Raji (cell line): ENCODE measurements around the gene DDX46.

Experiments
- POLR2A ChIP-seq: IDR thresholded peaks from 2 replicates; pipeline ENCODE4 v1.6.1; 2011; ENCODE audit warnings: low read depth, low read length, control low read depth; ENCODE audit not compliant: insufficient read depth

DDX46 gene

DNA sequence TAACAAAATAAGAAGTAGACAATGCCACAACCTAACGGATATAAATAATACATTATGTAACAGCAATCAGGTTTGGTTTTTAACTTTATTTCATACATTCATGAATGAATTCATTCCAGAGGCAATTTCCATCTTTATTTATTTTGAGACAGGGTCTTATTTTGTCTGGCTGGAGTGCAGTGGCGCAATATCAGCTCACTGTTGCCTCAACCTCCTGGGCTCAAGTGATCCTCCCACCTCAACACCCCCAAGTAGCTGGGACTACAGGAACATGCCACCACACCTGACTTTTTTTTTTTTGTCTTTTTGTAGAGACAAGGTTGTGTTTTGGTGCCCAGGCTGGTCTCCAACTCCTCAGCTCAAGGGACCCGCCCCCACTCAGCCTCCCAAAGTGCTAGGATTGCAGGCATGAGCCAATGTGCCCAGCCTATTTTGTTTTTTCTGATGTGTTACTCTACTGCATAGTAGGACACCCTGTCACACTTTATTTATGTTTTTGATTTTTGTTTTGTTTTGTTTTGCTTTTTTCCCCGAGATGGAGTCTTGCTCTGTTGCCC lies 60.9 kb downstream of the DDX46 start:
- TF ChIP-seq POLR2A, result no peak

DNA sequence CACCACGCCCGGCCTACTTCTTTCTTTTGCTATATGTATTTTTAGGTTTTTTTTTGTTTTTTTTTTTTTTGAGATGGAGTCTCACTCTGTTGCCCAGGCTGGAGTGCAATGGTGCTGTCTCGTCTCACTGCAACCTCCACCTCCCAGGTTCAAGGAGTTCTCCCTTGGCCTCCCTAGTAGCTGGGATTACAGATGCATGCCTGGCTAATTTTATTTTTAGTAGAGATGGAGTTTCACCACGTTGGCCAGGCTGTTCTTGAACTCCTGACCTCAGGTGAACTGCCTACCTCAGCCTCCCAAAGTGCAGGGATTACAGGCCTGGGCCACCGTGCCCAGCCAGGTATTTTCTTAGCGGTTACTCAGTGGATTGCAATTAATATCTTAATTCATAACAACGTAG lies 63.3 kb downstream of the DDX46 start:
- no peak for TF ChIP-seq POLR2A

DNA sequence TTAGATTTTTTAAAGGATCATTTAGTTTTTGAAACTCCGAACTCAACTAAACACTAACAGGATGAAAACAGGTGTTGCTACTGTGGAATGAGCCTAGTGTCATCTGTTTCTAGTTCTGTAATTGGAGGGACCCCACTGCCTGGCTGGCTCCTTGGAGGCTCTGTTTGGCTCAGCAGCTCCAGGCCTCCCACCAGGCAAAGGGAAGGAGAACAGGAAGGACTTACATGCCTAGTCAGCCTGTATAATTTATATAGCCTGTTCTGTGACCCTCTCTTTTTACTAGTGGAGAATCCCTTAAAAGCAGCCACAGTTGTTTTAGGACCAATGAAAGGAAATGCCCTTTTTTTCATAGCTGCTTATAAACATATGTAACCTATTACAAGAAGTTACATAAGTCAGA lies 66.1 kb downstream of the DDX46 start:
- no peak for TF ChIP-seq POLR2A

DNA sequence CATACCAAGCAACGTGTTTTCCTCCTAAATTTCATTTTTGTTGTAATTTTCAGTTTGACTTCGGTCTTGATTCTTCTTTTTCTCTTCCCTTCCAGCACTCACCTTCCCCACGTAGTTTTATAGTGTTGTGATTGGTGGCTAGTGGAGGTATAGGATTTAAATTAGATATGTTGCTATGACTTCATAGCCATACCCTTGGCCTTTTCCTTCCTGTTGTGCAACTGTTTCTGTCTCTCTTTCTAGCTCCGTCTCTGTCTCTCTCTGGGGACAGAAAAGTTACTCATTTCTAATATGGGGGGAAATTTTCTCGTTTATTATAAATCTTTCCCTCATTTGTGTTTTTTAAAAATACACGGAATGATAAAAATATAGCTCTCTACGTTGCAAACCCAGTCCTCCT lies 66.6 kb downstream of the DDX46 start:
- TF ChIP-seq POLR2A, result no peak

DNA sequence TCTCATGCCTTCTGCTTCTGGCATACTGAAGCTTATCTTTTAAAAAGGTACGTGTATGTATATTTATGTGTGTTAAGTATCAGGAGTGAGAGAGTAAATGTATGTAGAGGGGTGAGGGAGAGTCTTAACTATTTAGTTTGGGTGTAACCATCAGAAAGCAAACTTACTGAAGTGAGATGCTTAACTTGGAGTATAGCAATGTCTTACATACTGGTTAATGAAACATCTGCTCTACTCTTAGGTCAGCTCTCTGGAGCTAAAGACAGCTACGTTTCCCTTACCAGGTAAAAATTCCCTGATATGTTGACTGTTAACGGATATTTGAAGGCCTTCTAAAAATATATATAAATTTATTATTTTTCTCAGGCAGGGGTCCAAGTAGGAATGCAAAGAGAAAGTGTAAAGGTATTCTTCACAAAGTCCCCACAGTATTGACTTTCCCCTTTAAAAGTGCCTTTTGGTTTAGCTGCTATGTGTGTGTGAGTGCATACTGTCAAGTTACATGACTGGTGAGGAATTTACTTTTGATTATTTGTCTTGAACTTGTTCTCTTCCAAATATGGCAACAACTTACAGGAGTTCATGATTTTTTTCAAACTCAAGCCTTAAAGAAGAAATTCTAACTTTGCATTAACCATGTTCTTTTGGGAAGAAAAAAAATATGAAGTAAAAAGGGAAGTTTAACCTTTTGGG lies 74.9 kb downstream of the DDX46 start:
- TF ChIP-seq POLR2A, result no peak

DNA sequence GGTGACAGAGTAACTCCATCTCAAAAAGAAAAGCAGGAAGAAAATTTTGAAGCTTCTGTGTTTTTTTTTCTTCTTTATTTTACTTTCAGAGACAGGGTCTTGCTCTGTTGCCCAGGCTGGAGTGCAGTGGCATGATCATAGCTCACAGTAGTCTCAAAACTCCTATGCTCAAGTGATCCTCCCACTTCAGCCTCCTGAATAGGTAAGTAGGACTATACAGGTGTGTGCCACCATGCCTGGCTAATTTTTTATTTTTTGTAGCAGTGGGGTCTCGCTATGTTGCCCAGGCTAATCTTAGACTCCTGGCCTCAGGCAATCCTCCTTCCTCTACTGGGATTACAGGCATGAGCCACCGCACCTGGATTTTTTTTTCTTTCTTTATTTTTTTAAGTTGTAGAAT lies 77.0 kb downstream of the DDX46 start:
- TF ChIP-seq POLR2A, result no peak

DNA sequence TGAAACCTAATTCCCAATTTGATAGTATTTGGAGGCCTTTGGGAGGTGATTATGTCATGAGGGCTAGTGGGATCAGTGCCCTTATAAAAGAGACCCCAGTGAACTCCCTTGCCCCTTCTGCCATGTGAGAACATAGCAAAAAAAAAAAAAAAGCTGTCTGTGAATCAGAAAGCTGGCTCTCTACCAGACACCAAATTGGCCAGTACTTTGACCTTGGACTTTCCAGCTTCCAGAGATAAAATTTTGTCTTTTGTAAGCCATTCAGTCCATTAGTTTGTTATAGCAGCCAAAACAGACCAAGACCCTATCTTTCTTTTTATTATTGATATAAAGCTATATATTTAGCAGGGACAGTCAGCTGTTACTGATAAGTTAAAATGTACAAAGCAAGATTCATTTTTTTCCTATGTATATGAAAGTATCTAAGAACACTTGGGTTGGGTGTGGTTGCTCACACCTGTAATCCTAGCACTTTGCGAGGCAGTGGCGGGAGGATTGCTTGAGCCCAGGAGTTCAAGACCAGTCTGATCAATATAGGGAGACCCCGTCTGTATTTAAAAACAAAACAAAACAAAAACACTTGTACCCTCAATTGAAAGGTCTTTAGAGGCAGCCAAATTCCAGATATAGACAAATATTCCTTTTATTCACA lies 79.1 kb downstream of the DDX46 start:
- no peak for TF ChIP-seq POLR2A

DNA sequence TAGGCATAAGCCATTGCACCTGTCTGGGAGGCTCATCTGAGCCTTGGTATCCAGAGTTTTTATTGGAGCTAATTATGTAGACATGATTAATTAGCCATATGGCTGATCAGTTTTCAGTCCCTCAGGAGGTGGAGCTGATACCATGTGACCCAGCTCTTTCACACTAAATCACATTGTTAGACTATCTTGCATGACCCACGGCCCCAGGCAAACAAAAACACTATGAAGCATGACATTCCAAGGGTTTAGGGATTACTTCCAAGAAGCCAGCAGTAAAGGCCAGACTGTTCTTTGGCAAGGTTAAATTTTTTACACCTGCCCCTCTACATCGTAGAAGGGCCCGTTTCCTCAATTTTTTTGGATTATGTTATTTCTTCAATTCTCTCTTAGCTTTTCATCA lies 82.2 kb downstream of the DDX46 start:
- TF ChIP-seq POLR2A, result no peak

DNA sequence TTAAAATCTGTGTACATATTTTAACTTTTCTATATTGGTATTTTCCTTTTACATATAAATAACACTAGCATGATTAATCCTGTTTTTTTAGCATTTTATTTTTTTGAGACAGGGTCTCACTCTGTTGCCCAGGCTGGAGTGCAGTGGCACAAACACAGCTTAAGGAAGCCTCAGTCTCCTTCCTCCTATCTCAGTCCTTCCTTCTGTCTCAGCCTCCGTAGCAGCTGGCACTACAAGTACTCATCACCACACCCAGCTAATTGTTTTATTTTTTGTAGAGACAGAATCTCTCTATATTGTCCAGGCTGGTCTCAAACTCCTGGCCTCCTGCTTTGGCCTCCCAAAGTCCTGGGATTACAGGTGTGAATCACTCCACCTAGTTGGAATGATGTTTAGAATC lies 85.7 kb downstream of the DDX46 start:
- no peak for TF ChIP-seq POLR2A

DNA sequence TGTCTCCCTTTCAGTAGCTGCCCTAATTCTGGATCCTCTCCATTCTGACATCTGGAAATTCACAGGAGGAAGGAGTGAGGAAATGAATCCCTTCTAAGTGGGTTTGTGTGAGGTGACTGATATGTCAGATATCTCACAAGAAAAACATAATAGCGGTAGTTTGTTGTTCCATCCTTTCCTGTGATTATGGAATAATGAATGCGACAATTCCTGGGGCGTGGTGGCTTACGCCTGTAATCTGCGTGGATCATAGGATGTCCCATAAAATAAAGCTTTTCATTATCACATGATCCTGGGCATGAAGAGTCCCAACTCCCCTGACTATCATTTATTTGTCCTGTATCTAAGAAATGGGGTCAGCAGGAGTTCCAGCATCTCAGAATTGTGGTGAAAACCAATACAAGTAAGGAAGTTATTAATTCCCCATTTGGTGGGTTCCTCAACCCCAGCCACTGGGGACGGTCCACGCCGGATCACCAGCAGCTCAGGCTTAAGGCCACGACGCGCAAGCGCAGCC lies 86.8 kb downstream of the DDX46 start:
- TF ChIP-seq POLR2A, result no peak

DNA sequence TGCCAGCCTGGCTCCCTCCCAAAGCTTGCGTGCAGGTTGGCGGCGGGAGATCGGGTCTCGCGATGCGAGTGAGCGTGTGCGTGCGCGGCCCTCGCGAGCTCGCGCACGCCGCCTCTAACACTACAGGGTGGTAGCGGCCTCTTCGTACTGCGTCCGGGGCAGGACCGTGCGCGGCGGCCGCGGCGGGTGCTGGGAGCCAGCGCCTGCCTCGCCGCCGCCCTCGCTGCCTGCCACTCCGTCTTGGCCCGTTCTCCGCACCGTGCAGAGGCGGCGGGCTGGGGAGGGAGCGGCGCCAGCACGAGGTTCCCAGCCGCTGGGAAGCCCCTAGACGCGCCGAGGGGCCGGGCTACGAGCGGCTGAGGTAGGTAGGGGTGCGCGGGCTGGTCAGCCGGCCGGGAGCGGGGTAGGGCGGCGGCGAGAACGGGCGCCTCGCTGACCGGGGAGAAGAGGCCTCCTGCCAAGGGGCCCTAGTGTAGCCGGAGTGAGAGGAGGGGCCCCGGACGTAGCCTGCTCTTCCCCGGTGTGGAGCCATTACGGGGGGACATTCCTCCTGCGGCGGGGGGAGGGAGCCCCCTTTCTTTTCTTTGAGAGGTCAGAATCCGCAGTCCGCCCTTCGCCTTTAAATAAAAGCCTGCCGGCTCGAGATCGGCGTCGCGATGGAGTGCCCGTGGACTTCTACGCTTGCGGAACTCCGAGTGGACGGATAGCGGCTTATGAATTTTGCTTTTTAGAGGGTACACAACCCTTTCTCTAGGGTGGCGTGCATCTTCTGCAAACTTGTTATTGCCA lies 87.5 kb downstream of the DDX46 start, which contains the start of gene C5orf24:
Gene C5orf24, plus strand, starts transcription at position 117 of the 789 bp plus-strand sequence. CDS start 8,933 bp downstream, outside the sequence.
- TF ChIP-seq POLR2A, result peak; percentile 97

DNA sequence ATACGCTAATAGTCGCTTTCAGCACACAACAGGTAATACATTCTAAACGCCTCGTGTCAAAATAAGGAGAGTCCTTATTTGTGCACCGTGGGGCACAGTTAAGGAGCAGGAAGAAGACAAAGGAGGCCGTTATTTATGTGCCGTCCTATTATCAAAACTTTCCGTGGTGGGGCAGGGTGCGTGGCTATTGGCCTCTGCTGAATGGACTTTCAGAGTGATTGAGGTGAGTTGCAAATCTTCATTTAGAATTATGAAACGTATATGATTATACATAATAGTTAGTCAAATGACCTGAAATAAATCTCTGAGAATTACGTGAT lies 88.0 kb downstream of the DDX46 start:
- no peak for TF ChIP-seq POLR2A

DNA sequence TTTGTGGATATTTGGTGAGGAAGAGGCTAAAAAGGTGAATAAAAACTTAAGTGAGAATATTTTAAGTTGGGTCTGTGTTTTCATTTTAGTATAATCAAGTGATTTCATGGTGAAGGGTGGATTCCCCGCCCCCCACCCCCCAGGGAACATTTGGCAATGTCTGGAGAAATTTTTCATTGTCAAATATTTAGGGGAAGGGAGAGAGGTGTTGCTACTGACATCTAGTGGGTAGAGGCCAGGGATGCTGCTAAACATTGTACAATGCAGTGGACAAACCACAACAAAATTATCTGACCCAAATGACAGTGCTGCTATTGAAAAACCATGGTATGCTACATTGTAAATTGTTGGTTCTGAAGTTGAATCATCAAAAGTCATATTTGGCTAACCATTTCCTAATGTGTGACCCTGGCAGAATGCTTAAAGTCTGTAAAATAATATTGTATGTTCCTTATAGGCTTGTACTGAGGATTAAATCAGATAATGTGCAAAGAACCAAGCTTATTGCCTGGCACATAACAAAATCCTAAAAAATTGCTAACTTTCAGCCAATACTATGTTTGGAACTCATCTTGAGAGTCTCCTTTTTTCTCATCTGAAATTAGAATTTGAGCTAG lies 92.8 kb downstream of the DDX46 start:
- TF ChIP-seq POLR2A, result no peak

DNA sequence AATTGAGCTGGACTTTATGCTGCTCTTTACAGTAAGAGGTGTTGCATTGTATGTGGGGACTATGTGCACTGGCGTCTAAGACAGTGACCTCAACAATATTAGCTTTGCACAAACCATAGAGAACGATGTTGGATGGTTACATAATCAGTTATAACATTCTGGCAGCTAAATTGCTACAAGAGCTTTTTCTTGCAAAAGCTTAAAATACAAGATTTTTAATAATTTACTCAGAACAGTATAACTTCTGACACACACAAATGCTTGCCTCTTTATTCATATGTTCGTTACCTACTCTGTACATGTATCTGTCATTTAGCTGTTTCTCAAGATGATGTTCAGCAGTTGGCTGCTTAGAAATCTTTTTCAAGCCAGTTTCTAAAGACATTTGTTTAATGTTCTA lies 98.8 kb downstream of the DDX46 start:
- no peak for TF ChIP-seq POLR2A

DNA sequence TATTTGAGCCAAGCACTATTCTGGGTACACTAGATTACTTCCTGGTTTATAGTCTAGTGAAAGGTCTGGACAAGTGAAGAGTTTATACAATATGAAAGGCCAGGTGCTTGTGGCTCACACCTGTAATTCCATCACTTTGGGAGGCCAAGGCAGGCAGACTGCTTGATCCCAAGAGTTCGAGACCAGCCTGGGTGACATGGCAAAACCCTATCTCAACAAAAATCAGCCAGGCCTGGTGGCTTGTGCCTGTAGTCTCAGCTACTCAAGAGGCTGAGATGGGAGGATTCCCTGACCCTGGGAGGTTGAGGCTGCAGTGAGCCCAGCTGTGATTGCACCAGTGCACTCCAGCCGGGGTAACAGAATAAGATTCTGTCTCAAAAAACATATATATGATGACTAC lies 106.1 kb downstream of the DDX46 start:
- TF ChIP-seq POLR2A, result no peak
